ENCODE data around the gene GAGE10.

DNA sequence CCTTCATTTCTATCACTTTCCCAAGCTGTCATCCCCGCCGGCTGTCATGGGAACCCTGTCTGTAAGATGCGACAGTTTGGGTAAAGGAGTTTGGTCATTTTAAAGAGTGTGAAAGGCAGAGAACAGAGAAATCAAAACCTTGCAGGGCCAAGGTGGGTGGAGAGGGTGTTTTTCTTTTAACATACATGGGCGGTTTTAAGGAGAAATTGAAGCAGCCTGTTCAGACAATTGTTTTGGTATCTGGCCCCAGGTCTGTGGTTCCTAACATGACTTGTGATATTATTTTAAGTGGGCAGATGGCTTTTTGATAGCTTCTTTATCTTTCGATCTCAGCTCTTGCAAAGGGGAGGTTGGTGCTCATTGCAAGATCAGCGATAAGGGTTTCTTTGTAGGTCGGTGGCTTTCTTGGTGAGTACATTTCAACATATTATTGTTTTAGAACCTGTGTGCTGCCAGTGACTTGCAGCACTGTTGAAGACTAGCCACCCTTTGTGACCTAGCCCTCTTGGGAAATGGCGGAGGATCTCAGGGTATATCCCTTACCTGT is 30.2 kb upstream of the GAGE10 start:
- TF ChIP-seq, protein P1, sequence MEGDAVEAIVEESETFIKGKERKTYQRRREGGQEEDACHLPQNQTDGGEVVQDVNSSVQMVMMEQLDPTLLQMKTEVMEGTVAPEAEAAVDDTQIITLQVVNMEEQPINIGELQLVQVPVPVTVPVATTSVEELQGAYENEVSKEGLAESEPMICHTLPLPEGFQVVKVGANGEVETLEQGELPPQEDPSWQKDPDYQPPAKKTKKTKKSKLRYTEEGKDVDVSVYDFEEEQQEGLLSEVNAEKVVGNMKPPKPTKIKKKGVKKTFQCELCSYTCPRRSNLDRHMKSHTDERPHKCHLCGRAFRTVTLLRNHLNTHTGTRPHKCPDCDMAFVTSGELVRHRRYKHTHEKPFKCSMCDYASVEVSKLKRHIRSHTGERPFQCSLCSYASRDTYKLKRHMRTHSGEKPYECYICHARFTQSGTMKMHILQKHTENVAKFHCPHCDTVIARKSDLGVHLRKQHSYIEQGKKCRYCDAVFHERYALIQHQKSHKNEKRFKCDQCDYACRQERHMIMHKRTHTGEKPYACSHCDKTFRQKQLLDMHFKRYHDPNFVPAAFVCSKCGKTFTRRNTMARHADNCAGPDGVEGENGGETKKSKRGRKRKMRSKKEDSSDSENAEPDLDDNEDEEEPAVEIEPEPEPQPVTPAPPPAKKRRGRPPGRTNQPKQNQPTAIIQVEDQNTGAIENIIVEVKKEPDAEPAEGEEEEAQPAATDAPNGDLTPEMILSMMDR (IDR thresholded peaks at IDR 0.05), result no peak
- TF ChIP-seq POLR2A (IDR thresholded peaks at IDR 0.05), result no peak
